Activated CD4-positive, alpha-beta T cell treated with anti-CD3 and anti-CD28 coated beads, Interleukin-2, amount 50 U/mL, for 16 hours (primary cell): ENCODE results near the gene XPNPEP1.

Experiments used
- DNase-seq: peaks from one replicate; pipeline ENCODE4 v3.0.0-alpha.2; 2020

The XPNPEP1 gene

GRCh38 chr10:109861081-109861480 is 62.2 kb downstream of the XPNPEP1 start:
- no peak for DNase-seq

GRCh38 chr10:109859221-109859620 is 64.1 kb downstream of the XPNPEP1 start:
- no peak for DNase-seq

- DNase-seq = no peak
Observed at GRCh38 chr10:109855746-109856145, 67.6 kb downstream of the XPNPEP1 start.

- no peak for DNase-seq
Observed at GRCh38 chr10:109853921-109854320, 69.4 kb downstream of the XPNPEP1 start.

- DNase-seq = peak; percentile 75
Observed at GRCh38 chr10:109852475-109853037, 70.8 kb downstream of the XPNPEP1 start.

- DNase-seq = no peak
Observed at GRCh38 chr10:109851616-109852474, 71.5 kb downstream of the XPNPEP1 start.

- DNase-seq = no peak
Observed at GRCh38 chr10:109846832-109847231, 76.5 kb downstream of the XPNPEP1 start.

GRCh38 chr10:109845308-109845707 is 78.0 kb downstream of the XPNPEP1 start:
- DNase-seq = no peak

- no peak for DNase-seq
Observed at GRCh38 chr10:109838592-109839244, 84.6 kb downstream of the XPNPEP1 start.

GRCh38 chr10:109837384-109837783 is 85.9 kb downstream of the XPNPEP1 start:
- peak; percentile 3 for DNase-seq

GRCh38 chr10:109835257-109835656 is 88.1 kb downstream of the XPNPEP1 start:
- no peak for DNase-seq

- no peak for DNase-seq
Observed at GRCh38 chr10:109831846-109832245, 91.5 kb downstream of the XPNPEP1 start.

GRCh38 chr10:109824206-109824605 is 99.1 kb downstream of the XPNPEP1 start:
- DNase-seq = no peak

GRCh38 chr10:109823196-109823595 is 100.1 kb downstream of the XPNPEP1 start:
- DNase-seq = no peak

- no peak for DNase-seq
Observed at GRCh38 chr10:109821672-109822071, 101.6 kb downstream of the XPNPEP1 start.

GRCh38 chr10:109820620-109821405 is 102.5 kb downstream of the XPNPEP1 start:
- no peak for DNase-seq

GRCh38 chr10:109819807-109820206 is 103.5 kb downstream of the XPNPEP1 start:
- DNase-seq = no peak
